Activated CD8-positive, alpha-beta memory T cell treated with anti-CD3 and anti-CD28 coated beads, Interleukin-2, amount 50 U/mL, for 1 hour (primary cell): Measurements from ENCODE around the gene SRI.
"Not testable (repeated sequence)": the region's sequence is repeated elsewhere in the genome, so short reads cannot be mapped to it uniquely, and the experiment has no call there.

Experiments used
- DNase-seq: peaks from one replicate; pipeline ENCODE4 v3.0.0-alpha.2; 2020; ENCODE audit errors: extremely low read depth

Gene SRI

GRCh38 chr7:88176190-88176589 is 43.6 kb downstream of the SRI start:
- DNase-seq: no peak

DNA sequence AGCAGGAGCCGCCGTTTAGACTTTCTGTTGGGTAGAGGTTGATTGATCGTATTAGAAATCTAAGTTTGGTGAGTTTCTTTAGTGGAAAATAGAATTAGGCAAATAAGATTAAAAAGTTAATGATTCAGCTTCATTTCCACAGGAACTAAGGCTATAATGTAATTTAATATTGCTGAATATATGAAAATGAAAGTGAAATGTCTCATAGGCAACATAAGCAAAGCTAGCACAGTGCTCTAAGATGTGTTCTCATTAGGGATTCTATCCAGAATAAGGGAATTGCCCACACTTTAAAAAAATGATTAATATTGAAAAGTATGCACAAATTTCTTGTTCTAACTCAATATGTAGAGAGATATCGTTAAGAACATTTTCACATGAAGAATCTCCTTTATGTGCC is 47.0 kb downstream of the SRI start:
- DNase-seq: no peak

- DNase-seq: no peak
These were observed 50.0 kb downstream of the SRI start for GRCh38 chr7:88169717-88170320.

DNA sequence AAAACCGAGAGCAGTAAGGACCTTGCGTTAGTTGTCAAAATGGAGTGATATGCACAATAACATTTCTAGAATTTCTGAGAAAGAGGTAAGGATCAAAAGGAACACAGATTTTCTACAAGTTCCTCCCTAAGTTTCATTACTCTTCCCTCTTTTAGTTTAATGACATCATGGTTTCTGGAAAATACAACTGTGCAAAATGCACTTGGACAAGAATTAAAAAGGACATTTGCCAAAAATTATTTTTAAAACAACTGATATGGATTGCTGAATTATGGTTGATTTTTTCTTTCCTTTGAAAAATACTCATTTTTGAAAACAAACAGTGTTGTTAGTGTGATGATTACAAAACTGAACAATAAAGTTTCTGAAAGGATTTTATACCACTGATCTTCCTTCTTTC is 52.1 kb downstream of the SRI start:
- no peak for DNase-seq

- no peak for DNase-seq
These were observed 52.6 kb downstream of the SRI start for GRCh38 chr7:88167223-88167622.

GRCh38 chr7:88165697-88166096 is 54.1 kb downstream of the SRI start:
- no peak for DNase-seq

- DNase-seq: not testable (repeated sequence)
These were observed 60.1 kb downstream of the SRI start for GRCh38 chr7:88159741-88160140.

DNA sequence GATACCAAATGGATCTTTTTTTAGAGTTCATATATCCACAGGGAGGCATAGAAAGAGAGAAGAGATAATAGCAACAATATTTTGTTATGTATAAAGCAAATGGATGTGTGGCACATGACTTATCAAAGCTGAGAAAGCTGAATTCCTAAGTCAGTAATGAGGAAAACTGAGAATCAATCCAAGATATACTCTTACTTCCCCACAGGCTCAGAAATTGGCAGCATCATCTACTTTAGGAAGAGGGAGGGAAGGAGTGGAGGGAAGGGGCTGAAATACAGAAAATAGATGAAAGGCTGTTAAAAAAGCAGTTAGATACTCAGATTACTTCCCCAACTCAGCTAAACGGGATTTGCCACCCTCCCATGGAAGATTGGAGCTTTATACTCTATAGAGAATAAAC is 63.5 kb downstream of the SRI start:
- no peak for DNase-seq

- no peak for DNase-seq
These were observed 64.1 kb downstream of the SRI start for GRCh38 chr7:88155756-88156155.
